K562 (cell line): ENCODE measurements around the gene NAT14. TPM values are rescaled to one million over a fixed set of nuclear protein-coding genes. Genes with fewer than 3 reads are reported as not detected.

Source experiments
- SETDB1 ChIP-seq: IDR thresholded peaks from one replicate; pipeline ENCODE4 v1.6.1; 2012; ENCODE audit warnings: low read length, control low read depth, inconsistent platforms
- TRIM28 ChIP-seq: fragments of 450-650 bp; IDR thresholded peaks from 2 replicates; pipeline ENCODE4 v1.6.1; 2017
- polyA plus RNA-seq, 8 experiments: library from polyadenylated mRNA; depleted of rRNA in 4 of 8; stranded (reverse) in 5 of 8; unstranded in 3 of 8; fragments of >200 nt; fragmentation: Nextera tagmentation in 2 of 8; fragmentation: Illumina TruSeq in 1 of 8; extraction: Ambion mirVana in 2 of 8; extraction: Trizol in 1 of 8; gene quantifications; 2 replicates each; pipeline versions ENCODE4 v1.2.1 to v1.2.3, GENCODE V29; 2011 to 2014; ENCODE audit warnings: inconsistent platforms in 1 of 8, missing spikeins in 1 of 8
- total RNA-seq, 7 experiments: library from RNA; depleted of rRNA in 6 of 7; stranded (reverse); fragments of >200 nt in 6 of 7; fragmentation: Illumina TruSeq in 2 of 7; extraction: Trizol in 2 of 7; gene quantifications; 2 replicates each; pipeline versions ENCODE4 v1.2.1 to v1.2.3, GENCODE V29; 2011 to 2021; ENCODE audit warnings: low replicate concordance in 1 of 7
- TF ChIP-seq, protein P1 (sequence below), 2 experiments: fragments of 450-650 bp in 1 of 2; sonication (generic) in 1 of 2; formaldehyde crosslinking in 1 of 2; IDR thresholded peaks; 2 replicates each; pipeline versions ENCODE4 v1.7.1 to v1.9.0; 2016 to 2022; ENCODE audit warnings: inconsistent platforms in 1 of 2, mild to moderate bottlenecking in 1 of 2, missing genetic modification reagents in 1 of 2
- TF ChIP-seq, protein P2 (sequence below): fragments of 200-800 bp; sonication (Bioruptor generic); IDR thresholded peaks from 2 replicates; pipeline ENCODE4 v1.6.1; 2017; ENCODE audit warnings: missing genetic modification characterization, missing compliant biosample characterization

The NAT14 gene
- total and polyA plus RNA-seq, 9 of the 15 experiments (the other 6 are each of a cell fraction or from before 2014, with no cell fraction given) = 2.4 to 77.0 (median 26.7) TPM

DNA sequence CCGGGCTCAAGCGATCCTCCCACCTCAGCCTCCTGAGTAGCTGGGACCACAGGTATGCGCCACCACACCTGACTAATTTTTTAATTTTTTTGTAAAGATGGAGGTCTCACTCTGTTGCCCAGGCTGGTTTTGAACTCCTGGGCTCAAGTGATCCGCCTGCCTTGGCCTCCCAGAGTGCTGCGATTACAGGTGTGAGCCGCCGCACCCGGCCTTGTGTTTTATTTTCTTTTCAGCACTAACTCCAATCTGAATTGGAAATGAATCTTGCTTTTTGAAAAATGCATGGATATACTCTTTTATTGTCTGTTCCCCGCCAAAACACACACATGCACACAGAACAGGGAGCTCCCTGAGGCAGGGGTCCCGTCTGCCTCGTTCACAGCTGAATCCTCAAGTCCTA is 22.3 kb upstream of the NAT14 start (continued):
- TF ChIP-seq, protein P1, sequence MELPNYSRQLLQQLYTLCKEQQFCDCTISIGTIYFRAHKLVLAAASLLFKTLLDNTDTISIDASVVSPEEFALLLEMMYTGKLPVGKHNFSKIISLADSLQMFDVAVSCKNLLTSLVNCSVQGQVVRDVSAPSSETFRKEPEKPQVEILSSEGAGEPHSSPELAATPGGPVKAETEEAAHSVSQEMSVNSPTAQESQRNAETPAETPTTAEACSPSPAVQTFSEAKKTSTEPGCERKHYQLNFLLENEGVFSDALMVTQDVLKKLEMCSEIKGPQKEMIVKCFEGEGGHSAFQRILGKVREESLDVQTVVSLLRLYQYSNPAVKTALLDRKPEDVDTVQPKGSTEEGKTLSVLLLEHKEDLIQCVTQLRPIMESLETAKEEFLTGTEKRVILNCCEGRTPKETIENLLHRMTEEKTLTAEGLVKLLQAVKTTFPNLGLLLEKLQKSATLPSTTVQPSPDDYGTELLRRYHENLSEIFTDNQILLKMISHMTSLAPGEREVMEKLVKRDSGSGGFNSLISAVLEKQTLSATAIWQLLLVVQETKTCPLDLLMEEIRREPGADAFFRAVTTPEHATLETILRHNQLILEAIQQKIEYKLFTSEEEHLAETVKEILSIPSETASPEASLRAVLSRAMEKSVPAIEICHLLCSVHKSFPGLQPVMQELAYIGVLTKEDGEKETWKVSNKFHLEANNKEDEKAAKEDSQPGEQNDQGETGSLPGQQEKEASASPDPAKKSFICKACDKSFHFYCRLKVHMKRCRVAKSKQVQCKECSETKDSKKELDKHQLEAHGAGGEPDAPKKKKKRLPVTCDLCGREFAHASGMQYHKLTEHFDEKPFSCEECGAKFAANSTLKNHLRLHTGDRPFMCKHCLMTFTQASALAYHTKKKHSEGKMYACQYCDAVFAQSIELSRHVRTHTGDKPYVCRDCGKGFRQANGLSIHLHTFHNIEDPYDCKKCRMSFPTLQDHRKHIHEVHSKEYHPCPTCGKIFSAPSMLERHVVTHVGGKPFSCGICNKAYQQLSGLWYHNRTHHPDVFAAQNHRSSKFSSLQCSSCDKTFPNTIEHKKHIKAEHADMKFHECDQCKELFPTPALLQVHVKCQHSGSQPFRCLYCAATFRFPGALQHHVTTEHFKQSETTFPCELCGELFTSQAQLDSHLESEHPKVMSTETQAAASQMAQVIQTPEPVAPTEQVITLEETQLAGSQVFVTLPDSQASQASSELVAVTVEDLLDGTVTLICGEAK (IDR thresholded peaks at IDR 0.05) = no peak
- TF ChIP-seq, protein P1 (CRISPR knock-in tag; IDR thresholded peaks at IDR 0.05) = no peak
- TF ChIP-seq, protein P2, sequence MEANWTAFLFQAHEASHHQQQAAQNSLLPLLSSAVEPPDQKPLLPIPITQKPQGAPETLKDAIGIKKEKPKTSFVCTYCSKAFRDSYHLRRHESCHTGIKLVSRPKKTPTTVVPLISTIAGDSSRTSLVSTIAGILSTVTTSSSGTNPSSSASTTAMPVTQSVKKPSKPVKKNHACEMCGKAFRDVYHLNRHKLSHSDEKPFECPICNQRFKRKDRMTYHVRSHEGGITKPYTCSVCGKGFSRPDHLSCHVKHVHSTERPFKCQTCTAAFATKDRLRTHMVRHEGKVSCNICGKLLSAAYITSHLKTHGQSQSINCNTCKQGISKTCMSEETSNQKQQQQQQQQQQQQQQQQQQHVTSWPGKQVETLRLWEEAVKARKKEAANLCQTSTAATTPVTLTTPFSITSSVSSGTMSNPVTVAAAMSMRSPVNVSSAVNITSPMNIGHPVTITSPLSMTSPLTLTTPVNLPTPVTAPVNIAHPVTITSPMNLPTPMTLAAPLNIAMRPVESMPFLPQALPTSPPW (CRISPR knock-in tag) = 0 out of 2 replicates have a peak, but pooled peaks have one; percentile 4
- TF ChIP-seq SETDB1 = no peak
- no peak for TF ChIP-seq TRIM28
